ENCODE measurements around the gene GP1BA.

DNA sequence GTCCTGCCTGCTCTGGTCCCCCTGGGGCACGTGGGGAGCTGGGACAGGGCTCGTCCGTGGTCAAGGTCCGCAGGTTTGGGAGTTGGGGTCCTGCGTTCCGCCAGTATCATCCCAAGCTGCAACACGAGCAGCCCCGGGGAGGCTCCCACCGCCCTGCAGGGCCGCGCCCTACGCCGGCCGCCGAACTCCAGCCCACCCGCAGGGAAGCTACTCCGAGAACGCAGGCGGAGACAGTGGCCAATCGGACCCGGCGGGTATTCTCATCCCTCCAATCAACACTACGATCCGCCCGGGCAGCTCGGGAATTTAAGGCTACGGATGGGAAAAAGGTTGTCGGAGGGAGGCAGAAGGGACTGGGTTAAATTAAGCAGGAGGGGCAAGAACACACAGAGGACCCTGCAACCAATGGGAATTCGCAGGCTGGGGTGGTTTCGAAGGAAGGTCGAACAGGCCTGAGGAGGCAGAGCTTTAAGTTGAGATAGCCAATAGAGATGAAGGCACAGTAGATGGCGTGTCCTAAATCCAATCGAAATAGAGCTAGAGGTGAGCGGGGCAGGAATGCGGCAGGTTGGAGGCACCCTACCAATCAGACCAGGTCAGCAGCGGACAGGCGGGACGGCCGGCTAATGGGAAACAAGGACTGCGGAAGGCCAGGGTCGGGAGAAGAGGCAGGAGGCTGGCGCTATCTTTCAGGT, 34.9 kb downstream of the GP1BA start:
- TF ChIP-seq POLR2A (IDR thresholded peaks at IDR 0.05; ENCODE audit: low read depth, low read length) = no peak
- TF ChIP-seq POLR2AphosphoS5 (IDR thresholded peaks at IDR 0.05; ENCODE audit: low read depth, low read length) = no peak; the same call in 1 of the 2 replicates
- no peak for TF ChIP-seq TAF1 (IDR thresholded peaks at IDR 0.05; ENCODE audit: borderline replicate concordance, low read depth, low read length)

Measured in GM12892 (cell line).